ENCODE results near the gene ZFP3. TPM values are rescaled to one million over a fixed set of nuclear protein-coding genes. Genes with fewer than 3 reads are reported as not detected.
"Not testable (repeated sequence)": the region's sequence is repeated elsewhere in the genome, so short reads cannot be mapped to it uniquely, and the experiment has no call there.

The ZFP3 gene
- total and polyA plus RNA-seq, 2 experiments from 2014 or later: 0.23 to 0.24 TPM

DNA sequence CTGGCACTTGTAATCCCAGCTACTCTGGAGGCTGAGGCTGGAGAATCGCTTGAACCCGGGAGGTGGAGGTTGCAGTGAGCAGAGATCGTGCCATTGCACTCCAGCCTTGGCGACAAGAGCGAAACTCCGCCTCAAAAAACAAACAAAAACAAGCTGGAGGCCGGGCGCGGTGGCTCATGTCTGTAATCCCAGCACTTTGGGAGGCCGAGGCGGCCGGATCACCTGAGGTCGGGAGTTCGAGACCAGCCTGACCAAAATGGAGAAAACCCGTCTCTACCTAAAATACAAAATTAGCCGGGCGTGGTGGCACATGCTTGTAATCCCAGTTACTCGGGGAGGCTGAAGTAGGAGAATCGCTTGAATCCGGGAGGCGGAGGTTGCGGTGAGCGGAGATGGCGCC, 992 bp upstream of the ZFP3 start:
- not testable (repeated sequence) for DNase-seq (ENCODE audit: low spot score); H3K27ac ChIP-seq; H3K4me1 ChIP-seq (ENCODE audit: insufficient read depth); H3K36me3 ChIP-seq (replicated peaks; ENCODE audit: insufficient read depth, low read depth); H3K4me2 ChIP-seq; H3K9me2 ChIP-seq (replicated peaks; ENCODE audit: insufficient read depth); H3K27me3 ChIP-seq; H3K9me3 ChIP-seq (ENCODE audit: low read depth); H3K4me3 ChIP-seq; H4K20me1 ChIP-seq (ENCODE audit: insufficient read depth, poor library complexity, severe bottlenecking); H2AFZ ChIP-seq; H3K79me2 ChIP-seq
- 97% methylated on average over 24 of the region's 24 CpGs for whole genome bisulfite sequencing (ENCODE audit: low lambda C conversion rate, missing lambda C conversion rate)

GRCh38 chr17:5077781-5078105, 524 bp upstream of the ZFP3 start:
- Histone ChIP-seq H3K4me2 (peak overlapping the region; percentile 67), H3K4me3 (no peak overlapping the region), H3K36me3 (replicated peaks; ENCODE audit: insufficient read depth, low read depth) (no peaks in the 10 kb centered on the region), H3K9me2 (replicated peaks; ENCODE audit: insufficient read depth) (no peaks in the 10 kb centered on the region), H3K79me2 (no peaks in the 10 kb centered on the region), H4K20me1 (ENCODE audit: insufficient read depth, poor library complexity, severe bottlenecking) (no peaks in the 10 kb centered on the region), H3K9me3 (ENCODE audit: low read depth) (no peaks in the 10 kb centered on the region), H3K27me3 (no peaks in the 10 kb centered on the region), H3K27ac (no peak overlapping the region), H3K4me1 (ENCODE audit: insufficient read depth) (peaks cover 5% of the 10 kb centered on the region), H2AFZ (no peak overlapping the region)
- TF ChIP-seq EZH2 (IDR thresholded peaks at IDR 0.05; ENCODE audit: borderline replicate concordance) (no peak), EZH2phosphoT487 (IDR thresholded peaks at IDR 0.05; ENCODE audit: low read depth, severe bottlenecking, unreplicated experiment) (no peak)
- TF ChIP-seq, protein P1, sequence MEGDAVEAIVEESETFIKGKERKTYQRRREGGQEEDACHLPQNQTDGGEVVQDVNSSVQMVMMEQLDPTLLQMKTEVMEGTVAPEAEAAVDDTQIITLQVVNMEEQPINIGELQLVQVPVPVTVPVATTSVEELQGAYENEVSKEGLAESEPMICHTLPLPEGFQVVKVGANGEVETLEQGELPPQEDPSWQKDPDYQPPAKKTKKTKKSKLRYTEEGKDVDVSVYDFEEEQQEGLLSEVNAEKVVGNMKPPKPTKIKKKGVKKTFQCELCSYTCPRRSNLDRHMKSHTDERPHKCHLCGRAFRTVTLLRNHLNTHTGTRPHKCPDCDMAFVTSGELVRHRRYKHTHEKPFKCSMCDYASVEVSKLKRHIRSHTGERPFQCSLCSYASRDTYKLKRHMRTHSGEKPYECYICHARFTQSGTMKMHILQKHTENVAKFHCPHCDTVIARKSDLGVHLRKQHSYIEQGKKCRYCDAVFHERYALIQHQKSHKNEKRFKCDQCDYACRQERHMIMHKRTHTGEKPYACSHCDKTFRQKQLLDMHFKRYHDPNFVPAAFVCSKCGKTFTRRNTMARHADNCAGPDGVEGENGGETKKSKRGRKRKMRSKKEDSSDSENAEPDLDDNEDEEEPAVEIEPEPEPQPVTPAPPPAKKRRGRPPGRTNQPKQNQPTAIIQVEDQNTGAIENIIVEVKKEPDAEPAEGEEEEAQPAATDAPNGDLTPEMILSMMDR (IDR thresholded peaks at IDR 0.05; ENCODE audit: poor library complexity): no peak
- no peak for DNase-seq (ENCODE audit: low spot score)
- WGBS (ENCODE audit: low lambda C conversion rate, missing lambda C conversion rate): 81% methylated on average over 14 of the region's 14 CpGs

DNA sequence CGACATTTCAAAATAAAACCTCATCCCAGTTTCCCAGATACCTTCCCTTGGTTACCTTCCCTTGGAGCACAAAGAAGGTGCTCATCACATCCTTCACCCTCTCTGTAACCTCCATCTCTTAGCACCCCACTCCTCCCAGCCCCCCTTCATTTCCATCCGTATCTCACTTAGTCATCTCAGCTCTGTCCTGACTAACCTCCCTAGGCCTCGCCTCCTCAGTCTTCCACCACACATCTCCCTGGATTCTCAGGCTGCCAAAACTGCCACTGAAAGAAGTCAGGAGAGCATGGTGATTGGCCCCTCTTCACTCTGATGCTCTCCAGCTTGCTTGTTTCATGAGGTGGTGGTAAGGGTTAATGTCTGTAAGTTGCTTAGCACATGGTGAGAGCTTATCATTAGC, 2.3 kb downstream of the ZFP3 start:
- TF ChIP-seq EZH2 (IDR thresholded peaks at IDR 0.05; ENCODE audit: borderline replicate concordance) (no peak), EZH2phosphoT487 (IDR thresholded peaks at IDR 0.05; ENCODE audit: low read depth, severe bottlenecking, unreplicated experiment) (no peak)
- TF ChIP-seq, protein P1 (IDR thresholded peaks at IDR 0.05; ENCODE audit: poor library complexity): no peak
- Histone ChIP-seq H2AFZ (no peak overlapping the region), H3K79me2 (no peaks in the 10 kb centered on the region), H3K9me2 (replicated peaks; ENCODE audit: insufficient read depth) (no peaks in the 10 kb centered on the region), H3K4me2 (no peak overlapping the region), H4K20me1 (ENCODE audit: insufficient read depth, poor library complexity, severe bottlenecking) (no peaks in the 10 kb centered on the region), H3K36me3 (replicated peaks; ENCODE audit: insufficient read depth, low read depth) (no peaks in the 10 kb centered on the region), H3K27ac (no peak overlapping the region), H3K27me3 (no peaks in the 10 kb centered on the region), H3K4me3 (no peak overlapping the region), H3K4me1 (ENCODE audit: insufficient read depth) (peaks cover 2% of the 10 kb centered on the region), H3K9me3 (ENCODE audit: low read depth) (no peaks in the 10 kb centered on the region)
- WGBS (ENCODE audit: low lambda C conversion rate, missing lambda C conversion rate): 84% methylated on average over 3 of the region's 3 CpGs
- no peak for DNase-seq (ENCODE audit: low spot score)

GRCh38 chr17:5092218-5093010, 14.1 kb downstream of the ZFP3 start:
- no peak for DNase-seq (ENCODE audit: low spot score)
- no peak overlapping the region for H2AFZ ChIP-seq
- WGBS (ENCODE audit: low lambda C conversion rate, missing lambda C conversion rate): 88% methylated on average over 6 of the region's 6 CpGs
- no peaks in the 10 kb centered on the region for H4K20me1 ChIP-seq (ENCODE audit: insufficient read depth, poor library complexity, severe bottlenecking)
- no peak overlapping the region for H3K4me2 ChIP-seq
- H3K27me3 ChIP-seq: no peaks in the 10 kb centered on the region
- TF ChIP-seq, protein P1 (IDR thresholded peaks at IDR 0.05; ENCODE audit: poor library complexity): no peak
- TF ChIP-seq EZH2phosphoT487 (IDR thresholded peaks at IDR 0.05; ENCODE audit: low read depth, severe bottlenecking, unreplicated experiment): no peak
- no peak for TF ChIP-seq EZH2 (IDR thresholded peaks at IDR 0.05; ENCODE audit: borderline replicate concordance)
- no peak overlapping the region for H3K27ac ChIP-seq
- peaks cover 7% of the 10 kb centered on the region for H3K9me3 ChIP-seq (ENCODE audit: low read depth)
- H3K36me3 ChIP-seq (replicated peaks; ENCODE audit: insufficient read depth, low read depth): no peaks in the 10 kb centered on the region
- no peaks in the 10 kb centered on the region for H3K79me2 ChIP-seq
- no peak overlapping the region for H3K4me3 ChIP-seq
- no peaks in the 10 kb centered on the region for H3K4me1 ChIP-seq (ENCODE audit: insufficient read depth)
- no peaks in the 10 kb centered on the region for H3K9me2 ChIP-seq (replicated peaks; ENCODE audit: insufficient read depth)

Measured in hepatocyte (in vitro differentiated cells).